ENCODE results near the gene ASCL2.

DNA sequence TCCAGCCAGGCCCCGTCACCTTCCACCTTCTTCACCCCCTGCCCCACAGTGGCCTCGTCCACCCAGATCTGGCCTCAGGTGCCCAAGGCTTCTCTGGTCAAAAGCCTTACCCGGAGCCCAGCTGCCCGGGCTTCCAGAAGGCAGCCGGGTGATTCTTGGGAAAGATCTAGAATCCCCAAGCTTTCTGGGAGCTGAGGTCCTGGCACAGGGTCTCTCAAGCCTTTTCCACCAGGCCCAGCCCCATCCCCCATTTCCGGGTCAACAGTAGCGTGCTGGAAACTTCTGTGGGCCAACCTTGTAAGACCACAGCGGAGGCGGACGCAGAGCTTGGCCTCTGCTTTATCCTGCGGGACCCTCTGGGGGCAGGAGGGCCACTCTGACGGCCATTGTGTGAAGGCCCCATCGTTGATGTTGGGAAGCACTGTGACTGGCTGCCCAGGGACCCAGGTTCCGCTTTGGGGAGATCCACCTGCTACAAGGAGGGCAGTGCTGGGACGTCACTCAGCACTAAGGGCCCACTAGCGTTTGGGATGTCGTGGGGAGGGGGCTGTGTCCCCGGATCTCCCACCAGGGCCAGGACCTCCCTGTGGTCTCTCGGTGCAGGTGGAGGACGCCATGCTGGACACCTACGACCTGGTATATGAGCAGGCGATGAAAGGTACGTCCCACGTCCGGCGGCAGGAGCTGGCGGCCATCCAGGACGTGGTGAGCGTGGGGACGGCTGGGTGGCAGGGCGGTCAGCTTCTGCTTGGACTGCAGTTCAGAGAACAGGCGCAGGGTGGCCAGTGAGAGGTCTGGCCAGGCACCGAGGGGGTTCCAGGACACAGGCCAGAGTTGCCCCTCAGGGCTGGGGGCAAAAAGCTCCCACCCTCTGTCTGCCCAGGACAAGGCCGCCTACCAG lies 42.9 kb upstream of the ASCL2 start:
- TF ChIP-seq CEBPB (IDR thresholded peaks at IDR 0.05; ENCODE audit: borderline replicate concordance in 1 of 2, low read depth in 2 of 2, low read length in 2 of 2): no peak
- no peak for TF ChIP-seq STAT1 (conservative IDR thresholded peaks at IDR 0.05)
- TF ChIP-seq TARDBP (IDR thresholded peaks at IDR 0.05; ENCODE audit: borderline replicate concordance): no peak
- no peak for TF ChIP-seq JUND (IDR thresholded peaks at IDR 0.05; ENCODE audit: low read depth, low read length)
- TF ChIP-seq, protein P1, sequence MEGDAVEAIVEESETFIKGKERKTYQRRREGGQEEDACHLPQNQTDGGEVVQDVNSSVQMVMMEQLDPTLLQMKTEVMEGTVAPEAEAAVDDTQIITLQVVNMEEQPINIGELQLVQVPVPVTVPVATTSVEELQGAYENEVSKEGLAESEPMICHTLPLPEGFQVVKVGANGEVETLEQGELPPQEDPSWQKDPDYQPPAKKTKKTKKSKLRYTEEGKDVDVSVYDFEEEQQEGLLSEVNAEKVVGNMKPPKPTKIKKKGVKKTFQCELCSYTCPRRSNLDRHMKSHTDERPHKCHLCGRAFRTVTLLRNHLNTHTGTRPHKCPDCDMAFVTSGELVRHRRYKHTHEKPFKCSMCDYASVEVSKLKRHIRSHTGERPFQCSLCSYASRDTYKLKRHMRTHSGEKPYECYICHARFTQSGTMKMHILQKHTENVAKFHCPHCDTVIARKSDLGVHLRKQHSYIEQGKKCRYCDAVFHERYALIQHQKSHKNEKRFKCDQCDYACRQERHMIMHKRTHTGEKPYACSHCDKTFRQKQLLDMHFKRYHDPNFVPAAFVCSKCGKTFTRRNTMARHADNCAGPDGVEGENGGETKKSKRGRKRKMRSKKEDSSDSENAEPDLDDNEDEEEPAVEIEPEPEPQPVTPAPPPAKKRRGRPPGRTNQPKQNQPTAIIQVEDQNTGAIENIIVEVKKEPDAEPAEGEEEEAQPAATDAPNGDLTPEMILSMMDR (IDR thresholded peaks at IDR 0.05 in 2 of 3, conservative IDR thresholded peaks at IDR 0.05 in 1 of 3; ENCODE audit: control insufficient read depth in 2 of 3, extremely low read depth in 1 of 3, insufficient read depth in 1 of 3, low read depth in 3 of 3, low read length in 3 of 3): no peak
